Choroid plexus epithelial cell (primary cell): ENCODE data around the gene SAMD11.

Source experiments
- DNase-seq: peaks from one replicate; pipeline ENCODE4 v3.0.0-alpha.2; 2010; ENCODE audit warnings: low read depth
- H3K4me3 ChIP-seq: 2 replicates; pipeline ENCODE4 v1.5.1; 2011; ENCODE audit warnings: low read depth, mild to moderate bottlenecking, control low read depth, low read length, moderate library complexity
- CTCF ChIP-seq: conservative IDR thresholded peaks from 2 replicates; pipeline ENCODE4 v1.5.1; 2011; ENCODE audit warnings: low read depth, mild to moderate bottlenecking, control low read depth, inconsistent platforms, low read length, moderate library complexity

Gene SAMD11

GRCh38 chr1:955474-955873, 31.8 kb downstream of the SAMD11 start:
- no peak overlapping the region for H3K4me3 ChIP-seq

GRCh38 chr1:956636-957035, 32.9 kb downstream of the SAMD11 start:
- no peak for DNase-seq
- no peak overlapping the region for H3K4me3 ChIP-seq
- no peak for TF ChIP-seq CTCF

More at GRCh38 chr1:955474-955873, 31.8 kb downstream of the SAMD11 start:
- DNase-seq = no peak
- no peak for TF ChIP-seq CTCF

GRCh38 chr1:958823-959730, 35.4 kb downstream of the SAMD11 start, which contains the start of gene NOC2L:
Gene NOC2L (minus strand): TSS chr1:959256. CDS start chr1:959240, 16 bp downstream.
- DNase-seq = peak; percentile 90

GRCh38 chr1:959731-960362, 36.1 kb downstream of the SAMD11 start:
- TF ChIP-seq CTCF = no peak

More at GRCh38 chr1:958823-959730, 35.4 kb downstream of the SAMD11 start, which contains the start of gene NOC2L:
- TF ChIP-seq CTCF = no peak
- H3K4me3 ChIP-seq = peak within 1 kb of the TSS; percentile 94

GRCh38 chr1:960363-961131, 36.8 kb downstream of the SAMD11 start, which contains the start of gene KLHL17:
Gene KLHL17 (plus strand): TSS chr1:960584. CDS start chr1:960694, 110 bp downstream.
- H3K4me3 ChIP-seq = peak within 1 kb of the TSS; percentile 66
- peak; percentile 72 for DNase-seq

More at GRCh38 chr1:959731-960362, 36.1 kb downstream of the SAMD11 start:
- no peak for DNase-seq
- peak overlapping the region; percentile 66 for H3K4me3 ChIP-seq

More at GRCh38 chr1:960363-961131, 36.8 kb downstream of the SAMD11 start, which contains the start of gene KLHL17:
- no peak for TF ChIP-seq CTCF
